HG03439 (cell line): ENCODE results near the gene KLHL3.

ENCODE experiments used
- ATAC-seq: cut with Tn5 transposase; IDR thresholded peaks from one replicate; pipeline ENCODE4 v1.9.1; 2021; ENCODE audit warnings: mild to moderate bottlenecking, moderate library complexity; ENCODE audit not compliant: unreplicated experiment

Gene KLHL3

DNA sequence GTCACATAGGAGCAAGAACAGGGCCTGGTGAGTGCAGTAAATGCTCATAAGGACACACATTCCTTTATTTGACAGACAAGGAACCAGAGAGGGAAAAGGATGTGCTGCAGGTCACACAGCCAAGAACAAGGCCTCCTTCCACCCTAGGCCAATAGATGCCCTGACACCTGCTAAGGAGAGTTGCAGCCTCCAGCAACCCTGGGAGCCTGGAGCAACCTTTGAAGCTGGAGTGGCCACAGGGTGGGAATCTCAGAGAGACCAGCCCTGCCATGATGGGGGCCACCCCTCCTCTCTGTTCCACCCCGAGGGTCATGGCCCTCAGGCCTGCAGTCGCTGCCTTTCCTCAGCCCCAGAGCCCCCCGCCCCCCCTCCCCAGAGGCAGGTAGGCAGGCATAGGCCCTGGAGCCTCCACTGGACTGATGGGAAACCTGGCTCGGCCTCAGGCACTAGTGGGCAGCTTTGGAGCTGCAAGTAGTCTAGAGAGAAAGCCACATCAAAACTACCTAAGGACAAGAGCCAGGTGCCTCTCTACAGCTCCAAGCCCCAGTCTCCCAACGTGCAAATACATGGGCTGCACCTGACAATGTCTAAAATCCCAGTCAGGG, 120.6 kb downstream of the KLHL3 start:
- ATAC-seq: no peak

DNA sequence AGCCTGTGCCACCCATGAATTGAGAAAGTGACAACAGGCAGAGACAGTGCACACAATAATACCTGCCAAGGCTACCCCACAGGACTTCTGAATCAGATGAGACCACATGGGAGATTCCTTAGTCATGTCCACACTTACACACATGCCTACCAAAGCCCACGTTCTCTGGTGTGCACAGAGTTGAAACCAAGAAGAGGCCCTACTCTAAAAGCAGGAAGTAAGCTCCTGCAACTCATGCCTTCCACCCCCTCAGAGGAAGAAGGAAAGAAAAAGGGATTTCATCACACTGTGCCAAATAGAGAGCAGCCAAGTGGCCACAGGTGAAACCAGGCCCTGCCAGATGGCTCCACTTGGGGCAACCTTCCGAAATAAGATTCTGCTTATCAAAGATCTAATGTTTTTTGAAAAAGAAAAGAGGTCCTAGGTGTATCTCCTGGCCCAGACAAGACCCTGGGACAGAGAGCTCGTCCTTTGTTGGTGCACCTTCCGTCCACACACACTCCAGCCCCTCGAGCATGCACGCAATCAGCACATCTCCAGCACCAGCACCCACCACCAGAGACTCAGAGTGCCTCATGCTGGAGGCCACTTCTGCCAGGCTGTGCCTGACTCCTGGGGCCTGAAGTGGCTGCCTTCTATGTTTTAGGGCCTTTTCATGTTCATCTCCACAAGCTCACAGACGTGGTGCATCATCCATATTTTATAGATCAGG, 122.2 kb downstream of the KLHL3 start:
- ATAC-seq: no peak

DNA sequence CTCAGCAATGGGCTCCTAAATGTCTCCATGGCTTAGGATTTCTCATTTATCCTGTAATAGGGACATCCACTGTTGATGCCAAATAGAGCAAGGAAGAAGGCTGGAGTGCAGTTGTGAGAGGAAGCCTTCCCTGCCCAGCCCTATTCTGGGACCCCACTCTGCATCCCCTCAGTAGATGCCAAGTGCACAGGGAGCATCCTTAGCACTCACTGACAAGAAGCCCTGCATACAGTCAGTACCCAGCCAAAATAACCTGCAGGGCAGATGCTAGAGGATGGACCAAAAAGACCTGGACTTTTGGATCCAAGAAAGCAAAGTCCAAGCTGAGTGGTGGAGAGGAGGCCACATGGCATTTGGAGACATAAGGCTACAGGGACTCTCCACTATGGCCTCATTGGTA, 123.3 kb downstream of the KLHL3 start:
- no peak for ATAC-seq

DNA sequence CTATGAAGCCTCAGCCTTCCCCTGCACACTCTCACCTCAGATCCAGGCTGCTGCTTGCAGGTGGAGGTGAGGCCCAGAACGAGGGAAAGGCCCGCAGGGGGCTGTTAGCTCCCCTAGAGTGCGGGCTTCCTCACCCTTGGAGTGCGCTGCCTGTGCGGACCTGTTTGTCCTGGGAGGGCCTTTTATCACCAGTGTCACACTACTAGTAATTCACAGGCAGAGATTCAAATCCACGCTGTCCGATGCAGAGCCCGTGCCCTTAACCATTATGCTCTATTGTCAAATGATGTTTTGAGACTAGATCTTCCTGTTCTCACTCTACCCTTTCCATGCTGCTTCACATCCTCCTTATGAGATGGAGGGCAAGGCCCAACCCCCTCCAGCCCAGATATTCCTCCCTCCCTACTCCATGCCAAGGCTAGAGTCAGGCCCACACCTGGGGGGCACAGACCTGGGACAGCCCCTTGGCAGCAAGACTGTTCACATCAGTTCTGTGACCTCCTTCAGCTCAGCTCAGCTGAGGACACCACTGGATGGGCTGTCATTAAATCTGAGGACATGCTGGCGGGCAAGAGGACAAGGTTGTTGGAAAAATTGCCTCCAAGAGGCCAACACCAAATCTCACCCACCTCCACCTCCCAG, 124.0 kb downstream of the KLHL3 start:
- no peak for ATAC-seq

DNA sequence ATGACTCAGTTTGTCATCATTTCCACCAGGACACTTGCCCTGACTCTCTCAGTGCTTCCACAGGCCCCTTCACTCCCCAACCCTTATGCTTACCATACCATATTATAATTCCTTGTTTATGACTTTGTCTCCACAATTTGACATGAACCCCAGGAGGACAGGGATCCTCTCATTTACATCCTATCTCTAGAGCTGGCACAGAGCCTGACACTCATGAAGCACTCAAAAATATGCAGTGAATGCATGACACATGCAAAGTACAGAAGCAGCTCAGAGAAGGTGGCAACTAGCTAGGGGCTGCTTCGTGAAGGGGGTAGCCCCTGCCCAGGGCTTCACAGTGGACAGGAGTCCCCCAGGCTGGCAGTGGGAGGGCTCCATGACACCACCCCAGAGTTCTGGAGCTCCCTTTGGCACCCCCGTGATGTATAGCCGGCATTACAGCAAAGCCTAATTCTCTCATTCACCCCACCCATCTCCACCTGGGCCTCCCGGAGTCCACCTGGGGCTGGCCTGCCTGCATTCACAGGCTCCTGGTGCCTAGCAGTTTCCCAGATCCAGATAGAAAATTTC, 124.8 kb downstream of the KLHL3 start:
- no peak for ATAC-seq

DNA sequence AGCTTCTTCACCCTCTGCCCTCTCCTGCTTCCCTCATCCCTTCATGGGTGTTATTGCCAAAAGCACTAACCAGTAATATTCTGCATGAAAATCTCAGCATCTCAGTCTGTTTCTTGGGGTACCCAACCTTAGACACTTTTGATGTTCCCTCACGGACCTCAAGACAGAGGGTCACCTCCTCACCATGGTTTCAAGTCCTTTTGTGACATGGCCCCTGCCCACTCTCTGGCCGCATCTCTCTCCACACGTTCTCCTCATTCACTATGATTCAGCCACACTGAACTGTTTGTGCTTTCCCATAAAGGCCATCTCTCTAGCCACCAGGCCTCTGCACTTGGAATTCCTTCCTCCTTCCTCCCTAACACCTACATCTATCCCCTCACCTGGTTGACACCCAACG, 125.3 kb downstream of the KLHL3 start:
- no peak for ATAC-seq

DNA sequence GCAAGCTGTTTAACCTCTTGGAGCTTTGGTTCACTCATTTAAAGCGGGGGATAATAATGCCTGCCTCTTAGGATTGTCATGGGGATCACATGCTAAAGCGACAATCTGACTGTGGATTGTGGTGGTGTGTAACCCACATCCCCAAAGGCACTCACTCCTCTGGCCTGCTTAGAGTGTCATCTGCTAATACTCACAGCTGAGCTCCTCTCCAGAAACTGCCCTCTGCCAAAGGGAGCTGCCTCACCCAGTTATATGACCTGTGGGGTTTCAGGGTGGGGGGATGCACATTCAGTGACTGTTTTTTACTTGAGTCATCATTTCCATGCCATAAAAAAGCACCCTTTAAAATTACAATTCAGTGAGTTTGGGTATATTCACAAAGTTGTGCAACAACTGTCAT, 126.8 kb downstream of the KLHL3 start:
- no peak for ATAC-seq

DNA sequence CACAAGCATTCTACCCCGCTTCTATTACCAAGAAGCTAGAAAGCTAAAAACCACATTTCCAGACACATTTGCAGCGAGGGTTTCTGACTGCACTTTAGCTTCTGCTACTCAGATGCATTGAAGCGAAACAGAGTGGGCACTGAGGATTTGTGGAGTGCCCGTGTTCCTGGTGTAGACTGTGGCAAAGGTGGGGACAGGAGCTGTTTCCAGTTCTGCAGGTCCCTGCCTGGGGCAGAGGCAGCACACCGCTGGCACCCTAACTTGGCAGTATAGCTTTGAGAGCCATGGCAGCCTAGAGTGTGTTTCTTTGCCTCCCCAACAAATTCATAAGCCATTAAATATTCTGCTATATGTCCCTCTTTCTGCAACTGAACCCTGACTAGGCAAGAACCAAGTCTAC, 128.1 kb downstream of the KLHL3 start:
- ATAC-seq: no peak

DNA sequence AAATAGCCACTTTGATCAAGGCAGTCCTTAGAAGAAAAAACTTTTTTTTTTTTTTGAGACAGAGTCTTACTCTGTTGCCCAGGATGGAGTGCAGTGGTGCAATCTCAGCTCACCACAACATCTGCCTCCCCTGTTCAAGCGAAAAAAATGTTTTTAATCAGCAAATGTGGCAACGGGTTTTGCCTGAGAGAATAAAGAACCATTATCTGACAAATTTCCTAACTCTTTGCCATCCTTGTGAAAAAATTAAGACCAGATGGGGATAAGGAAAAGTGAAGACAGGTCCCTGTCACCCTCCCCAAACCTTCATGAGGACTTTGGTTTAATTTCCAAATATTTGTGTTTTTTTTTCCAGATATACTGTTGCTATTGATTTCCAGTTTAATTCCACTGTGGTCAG, 129.5 kb downstream of the KLHL3 start:
- no peak for ATAC-seq

DNA sequence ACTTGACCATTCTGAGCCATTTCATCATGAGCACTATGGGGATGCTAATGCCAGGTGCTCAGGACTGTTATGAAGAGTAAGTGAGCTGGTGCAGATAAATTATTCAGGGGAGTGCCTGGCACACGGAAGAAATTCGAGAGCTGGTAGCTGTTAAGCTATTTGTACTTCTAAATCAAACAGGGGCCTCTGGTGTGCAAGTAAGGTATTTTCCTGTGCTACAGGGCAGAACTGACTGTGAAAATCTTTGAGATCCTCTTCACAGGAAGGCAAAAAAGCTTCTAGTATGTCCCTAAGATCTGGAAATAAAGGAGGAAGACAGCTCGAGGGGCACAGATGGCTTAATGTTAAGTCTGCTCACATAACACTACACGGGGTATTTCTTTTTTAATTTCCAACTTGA, 130.5 kb downstream of the KLHL3 start:
- ATAC-seq: no peak

DNA sequence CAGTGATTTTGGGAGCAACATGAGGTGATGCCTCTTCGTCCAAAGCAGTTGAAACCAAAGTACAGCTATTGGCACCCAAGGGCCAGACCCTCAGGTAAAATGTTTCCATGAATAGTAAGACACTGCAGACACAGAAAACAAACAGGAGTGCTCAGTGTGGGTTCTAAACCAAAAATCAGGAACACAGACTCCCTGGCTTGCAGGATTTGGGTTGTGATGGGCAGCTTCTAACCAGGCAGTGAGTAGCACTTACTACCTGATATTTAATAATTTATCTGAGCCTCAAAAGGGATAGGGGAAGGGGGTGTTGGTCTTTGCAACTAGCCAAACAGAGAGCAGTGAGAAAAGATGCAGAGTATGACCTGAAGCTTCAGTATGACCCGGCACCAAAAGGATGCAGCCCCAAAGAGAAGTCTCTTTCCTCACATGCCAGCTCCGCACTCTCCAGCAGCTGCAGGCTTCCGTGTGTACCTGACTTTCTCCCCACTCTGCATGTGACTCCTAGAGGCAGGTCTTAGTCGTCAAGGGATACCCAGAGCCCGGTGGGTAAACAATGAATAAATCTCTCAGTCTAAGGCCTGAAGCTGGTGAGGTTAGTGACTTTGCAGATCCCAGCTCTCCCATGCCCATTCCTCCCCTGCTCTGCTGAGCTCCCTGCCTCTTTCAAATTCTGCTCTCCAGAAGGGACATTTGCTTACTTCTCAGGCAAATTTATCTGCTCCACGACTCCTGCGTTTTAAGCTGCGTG, 131.4 kb downstream of the KLHL3 start:
- ATAC-seq: no peak

DNA sequence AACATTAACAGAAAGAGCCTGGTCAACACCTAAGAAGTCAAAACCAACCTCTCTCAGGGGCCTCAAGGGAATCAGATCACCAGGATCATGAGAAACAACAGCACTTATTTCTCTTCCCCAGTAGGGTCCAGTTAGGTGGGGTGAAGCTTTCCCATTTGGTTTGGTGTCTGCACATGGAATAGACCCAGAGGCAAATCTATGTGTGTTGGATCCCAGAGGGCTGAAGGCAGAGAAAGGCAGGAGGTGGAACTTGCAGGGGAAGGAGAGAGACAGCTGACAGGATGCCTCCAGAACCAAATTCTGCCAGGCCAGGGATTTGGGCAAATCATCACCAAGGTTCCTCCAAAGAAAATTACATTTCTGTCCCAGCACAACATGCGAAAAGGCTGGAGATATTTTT, 132.0 kb downstream of the KLHL3 start:
- no peak for ATAC-seq

DNA sequence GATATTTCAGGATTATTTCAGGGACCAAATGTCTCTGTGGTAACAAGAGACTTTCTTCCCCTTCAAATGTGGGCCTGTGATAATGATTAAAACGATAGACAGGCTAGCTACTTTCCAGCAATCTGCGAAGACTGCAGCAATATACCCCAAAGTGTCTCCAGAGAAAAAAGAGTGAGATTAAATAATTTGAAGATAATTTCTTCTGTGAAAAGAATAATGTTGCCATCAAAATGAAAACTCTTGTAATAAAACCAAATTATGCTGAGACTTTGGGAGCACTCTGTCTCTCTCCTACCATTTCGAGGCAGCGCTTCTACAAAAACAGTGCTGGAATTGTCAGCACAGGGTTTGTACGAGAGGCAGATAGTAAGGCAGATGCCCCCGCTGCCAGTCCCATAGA, 132.5 kb downstream of the KLHL3 start:
- no peak for ATAC-seq

DNA sequence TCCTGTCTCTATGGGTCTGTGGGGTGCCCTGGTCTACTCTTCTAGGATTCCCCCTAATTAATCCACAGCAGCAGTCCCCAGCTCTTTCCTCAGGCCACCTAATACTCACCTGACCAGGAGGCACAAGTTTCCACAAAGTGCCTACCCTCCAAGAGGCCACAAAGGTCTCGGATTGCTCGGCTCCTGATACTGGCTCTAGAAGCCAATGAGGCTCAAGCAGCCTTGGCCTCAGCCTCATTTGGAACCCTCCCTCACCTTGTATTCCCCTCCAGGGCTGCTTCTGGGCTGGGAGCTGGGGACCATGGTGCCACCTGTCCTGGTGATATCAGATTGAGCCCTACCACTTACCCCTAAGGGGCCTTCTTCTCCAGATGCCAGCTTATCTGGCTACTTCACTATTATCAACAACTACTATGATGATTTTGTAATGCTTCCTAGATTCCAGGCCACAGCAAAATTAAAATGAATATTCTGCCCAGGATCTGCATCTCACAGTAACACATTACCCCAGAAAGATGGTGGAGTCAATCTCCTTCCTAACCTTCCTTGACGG, 133.1 kb downstream of the KLHL3 start:
- ATAC-seq: no peak

DNA sequence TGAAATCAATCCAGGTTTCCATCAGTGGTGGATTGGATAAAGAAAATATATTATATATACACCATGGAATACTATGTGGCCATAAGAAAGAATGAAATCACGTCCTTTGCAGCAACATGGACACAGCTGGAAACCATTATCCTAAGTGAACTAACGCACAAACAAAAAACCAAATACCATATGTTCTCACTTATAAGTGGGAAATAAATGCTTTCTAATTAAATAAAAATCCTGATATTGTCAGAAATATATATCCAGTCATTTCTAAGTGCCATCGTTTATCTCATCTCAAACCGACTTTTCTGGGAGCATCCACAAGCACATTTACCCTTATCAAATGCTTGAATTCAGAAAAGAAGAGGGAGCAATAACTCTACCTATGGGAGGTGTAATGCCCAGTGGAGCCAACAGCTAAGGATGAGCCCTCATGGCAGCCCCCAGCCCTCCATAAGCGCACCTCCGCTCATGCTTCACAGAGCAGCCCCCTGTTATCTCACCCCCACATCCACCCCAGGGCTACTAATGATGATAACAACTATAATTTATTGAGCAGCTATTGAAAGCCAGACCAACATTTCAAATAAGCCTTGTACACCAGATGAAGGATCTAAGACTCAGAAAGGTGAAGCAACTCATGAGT, 135.0 kb downstream of the KLHL3 start:
- ATAC-seq: no peak

DNA sequence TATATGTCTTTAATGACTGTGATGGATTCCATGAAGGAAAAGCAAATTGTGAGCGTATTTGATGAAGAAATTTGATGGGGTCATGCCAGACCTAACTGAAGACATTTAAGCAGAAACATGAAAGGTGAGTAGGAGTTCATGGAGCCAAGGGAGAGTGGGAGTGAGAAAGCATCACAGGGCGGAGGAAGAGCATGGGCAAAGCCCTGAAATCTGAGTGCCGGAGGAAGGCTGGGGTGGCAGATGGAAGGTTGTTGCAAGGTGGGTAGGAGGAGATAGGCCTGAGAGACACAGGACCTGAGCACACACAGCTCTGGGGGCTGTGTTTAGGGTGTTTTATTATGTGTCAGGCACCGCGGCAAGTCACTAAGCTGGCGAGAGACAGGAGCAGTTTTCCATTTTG, 136.4 kb downstream of the KLHL3 start:
- ATAC-seq: no peak

DNA sequence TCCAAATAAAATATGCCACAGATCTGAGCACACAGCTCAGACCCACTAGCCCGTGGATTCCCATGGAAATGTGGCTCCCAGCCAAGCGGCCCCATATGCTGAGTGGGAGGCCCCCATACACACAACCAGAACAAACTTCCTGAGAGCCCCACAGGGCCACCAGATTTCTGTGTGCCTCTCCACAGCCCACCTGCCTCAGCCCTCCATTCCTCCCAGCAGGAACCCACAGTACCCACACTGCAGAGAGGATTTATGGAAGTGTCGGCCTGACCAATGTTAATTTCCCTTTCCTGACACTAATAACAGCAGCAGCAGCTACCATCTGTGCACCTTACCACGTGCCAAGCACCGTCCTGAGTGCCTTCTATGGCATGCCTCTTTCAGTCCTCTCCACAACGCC, 137.5 kb downstream of the KLHL3 start:
- ATAC-seq: no peak

DNA sequence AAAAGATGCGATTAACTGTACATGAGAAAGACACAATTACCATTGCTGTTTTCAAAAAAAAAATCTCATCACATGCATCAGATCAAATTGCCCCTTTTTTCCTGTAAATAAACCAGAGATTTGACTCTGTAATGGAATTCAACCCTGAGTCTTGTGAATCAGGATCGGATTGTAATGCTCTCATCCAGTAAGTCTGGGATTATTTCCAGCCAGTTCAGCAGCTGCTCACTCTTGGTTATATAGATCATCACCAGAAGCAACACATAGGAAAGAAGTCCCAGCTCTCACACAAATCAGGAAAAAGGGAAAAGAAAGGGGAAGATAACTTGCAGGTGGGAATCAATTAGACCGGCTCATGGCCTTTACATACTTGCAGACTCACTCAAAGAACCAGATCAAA, 138.9 kb downstream of the KLHL3 start:
- no peak for ATAC-seq

DNA sequence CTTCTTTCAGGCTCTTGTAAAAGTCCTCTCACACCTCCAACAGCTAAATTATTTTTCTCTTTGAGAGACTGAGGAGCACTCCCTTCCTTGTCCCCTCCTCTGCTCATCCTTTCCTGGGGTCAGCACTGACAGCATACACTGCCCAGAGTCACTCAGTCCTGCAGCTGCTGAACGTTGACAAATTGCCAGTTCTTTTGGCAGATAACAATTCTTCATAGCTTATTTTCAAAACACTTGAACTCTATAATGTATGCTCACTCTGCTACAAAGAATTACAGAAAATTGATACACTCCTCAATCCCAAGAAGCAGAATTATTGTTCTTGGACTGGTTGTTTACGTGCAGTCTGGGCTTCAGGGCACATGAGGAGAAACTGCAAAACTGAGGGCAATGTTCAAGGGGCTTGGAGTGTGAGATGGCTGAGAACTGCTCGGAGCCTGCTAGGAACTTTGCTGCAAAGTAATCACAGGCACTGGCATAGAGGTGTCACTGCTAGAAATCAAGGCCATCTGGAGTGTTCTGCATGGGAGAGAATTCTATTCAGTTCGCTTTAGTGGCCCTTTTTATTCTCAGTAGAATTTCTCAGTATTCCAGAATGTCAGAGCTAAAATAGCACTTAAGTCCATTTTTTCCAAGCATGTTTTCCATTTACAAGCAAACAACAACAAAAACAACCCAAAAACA, 140.4 kb downstream of the KLHL3 start:
- no peak for ATAC-seq

DNA sequence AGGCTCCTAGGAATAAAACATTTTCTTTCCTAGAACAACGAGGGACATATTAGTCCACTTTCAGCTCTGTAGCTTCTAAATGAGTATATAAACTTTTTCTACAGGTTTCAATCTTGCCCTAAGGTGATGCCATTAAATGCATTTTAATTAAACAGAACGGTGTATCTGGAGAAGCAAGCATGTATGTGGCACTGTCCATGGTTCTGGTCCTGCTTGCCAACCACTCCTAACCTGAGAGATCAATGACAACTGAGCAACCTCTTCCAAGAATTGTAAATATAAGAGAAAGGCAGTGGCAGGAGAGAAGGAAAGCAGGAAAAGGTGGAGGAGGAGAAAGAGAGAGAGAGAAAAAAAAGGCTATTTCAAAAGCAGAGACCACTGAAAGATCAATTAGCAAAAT, 141.2 kb downstream of the KLHL3 start:
- no peak for ATAC-seq
